H9 (cell line): Measurements from ENCODE around the gene KLC1. TPM values are rescaled to one million over a fixed set of nuclear protein-coding genes. Genes with fewer than 3 reads are reported as not detected.

Source experiments
- DNase-seq: peaks from one replicate; pipeline ENCODE4 v3.0.0-alpha.2; 2017
- H2AFZ ChIP-seq: one replicate; pipeline ENCODE4 v1.6.1; 2013; ENCODE audit warnings: mild to moderate bottlenecking, low read length, control low read depth, moderate library complexity
- H2AK5ac ChIP-seq: 2 replicates; pipeline ENCODE4 v1.6.1; 2013; ENCODE audit warnings: low read length, control low read depth, mixed read lengths; ENCODE audit not compliant: insufficient read length
- H2BK120ac ChIP-seq: one replicate; pipeline ENCODE4 v1.6.1; 2013; ENCODE audit warnings: low read depth, mild to moderate bottlenecking, low read length, control low read depth, inconsistent platforms; ENCODE audit not compliant: poor library complexity, severe bottlenecking
- H2BK12ac ChIP-seq: 2 replicates; pipeline ENCODE4 v1.6.1; 2013; ENCODE audit warnings: low read length, control low read depth, mixed read lengths, low read depth; ENCODE audit not compliant: insufficient read length
- H2BK15ac ChIP-seq: 2 replicates; pipeline ENCODE4 v1.6.1; 2013; ENCODE audit warnings: low read depth, low read length, control low read depth
- H2BK20ac ChIP-seq: one replicate; pipeline ENCODE4 v1.6.1; 2013; ENCODE audit warnings: low read depth, mild to moderate bottlenecking, low read length, control low read depth, inconsistent platforms; ENCODE audit not compliant: poor library complexity, severe bottlenecking
- H2BK5ac ChIP-seq: 2 replicates; pipeline ENCODE4 v1.6.1; 2013; ENCODE audit warnings: low read length, control low read depth, mixed read lengths; ENCODE audit not compliant: insufficient read length
- H3K14ac ChIP-seq: 2 replicates; pipeline ENCODE4 v1.6.1; 2013; ENCODE audit warnings: low read length, control low read depth; ENCODE audit not compliant: insufficient read depth
- H3K18ac ChIP-seq: 2 replicates; pipeline ENCODE4 v1.6.1; 2013; ENCODE audit warnings: low read depth, mild to moderate bottlenecking, mixed read lengths, low read length, control low read depth; ENCODE audit not compliant: insufficient read length
- H3K23ac ChIP-seq: 2 replicates; pipeline ENCODE4 v1.6.1; 2013; ENCODE audit warnings: low read length, control low read depth, mixed read lengths, low read depth; ENCODE audit not compliant: insufficient read length
- H3K23me2 ChIP-seq: 2 replicates; pipeline ENCODE4 v1.6.1; 2013; ENCODE audit warnings: low read depth, mild to moderate bottlenecking, mixed read lengths, low read length, control low read depth; ENCODE audit not compliant: insufficient read length, poor library complexity, severe bottlenecking
- H3K27ac ChIP-seq: 2 replicates; pipeline ENCODE4 v1.5.1; 2013; ENCODE audit warnings: low read length, control low read depth, mixed read lengths, low read depth; ENCODE audit not compliant: insufficient read length
- H3K27me3 ChIP-seq: 2 replicates; pipeline ENCODE4 v1.6.1; 2013; ENCODE audit warnings: low read length, control low read depth, inconsistent platforms; ENCODE audit not compliant: insufficient read depth
- H3K4ac ChIP-seq: 2 replicates; pipeline ENCODE4 v1.6.1; 2013; ENCODE audit warnings: low read depth, mild to moderate bottlenecking, control low read depth, inconsistent platforms, low read length, moderate library complexity
- H3K4me1 ChIP-seq: 2 replicates; pipeline ENCODE4 v1.6.1; 2013; ENCODE audit warnings: low read length, control low read depth, inconsistent platforms; ENCODE audit not compliant: insufficient read depth
- H3K4me2 ChIP-seq: 2 replicates; pipeline ENCODE4 v1.6.1; 2013; ENCODE audit warnings: low read length, control low read depth, mixed read lengths; ENCODE audit not compliant: insufficient read length, insufficient read depth
- H3K56ac ChIP-seq: 2 replicates; pipeline ENCODE4 v1.6.1; 2013; ENCODE audit warnings: low read depth, mild to moderate bottlenecking, mixed read lengths, low read length, control low read depth; ENCODE audit not compliant: insufficient read length
- H3K79me1 ChIP-seq: 2 replicates; pipeline ENCODE4 v1.6.1; 2013; ENCODE audit warnings: low read depth, mild to moderate bottlenecking, moderate library complexity, low read length, control low read depth, inconsistent platforms; ENCODE audit not compliant: insufficient read depth, poor library complexity, severe bottlenecking
- H3K79me2 ChIP-seq: 2 replicates; pipeline ENCODE4 v1.6.1; 2013; ENCODE audit warnings: low read length, control low read depth, inconsistent platforms; ENCODE audit not compliant: insufficient read depth
- H3K9ac ChIP-seq: 2 replicates; pipeline ENCODE4 v1.6.1; 2013; ENCODE audit warnings: low read length, control low read depth, mixed read lengths; ENCODE audit not compliant: insufficient read length; ENCODE audit errors: extremely low read depth
- H3K9me3 ChIP-seq: one replicate; pipeline ENCODE4 v1.6.1; 2013; ENCODE audit warnings: low read depth, low read length, inconsistent platforms; ENCODE audit not compliant: control insufficient read depth
- H3T11ph ChIP-seq: one replicate; pipeline ENCODE4 v1.6.1; 2013; ENCODE audit warnings: mild to moderate bottlenecking, low read length, control low read depth, inconsistent platforms
- H4K20me1 ChIP-seq: one replicate; pipeline ENCODE4 v1.6.1; 2013; ENCODE audit not compliant: control insufficient read depth, insufficient read length, insufficient read depth
- H4K5ac ChIP-seq: 2 replicates; pipeline ENCODE4 v1.6.1; 2013; ENCODE audit warnings: low read depth, mild to moderate bottlenecking, mixed read lengths, low read length, control low read depth; ENCODE audit not compliant: insufficient read length
- H4K8ac ChIP-seq: replicated peaks from 2 replicates; pipeline ENCODE4 v1.6.1; 2013; ENCODE audit warnings: low read length, control low read depth, mixed read lengths, low read depth; ENCODE audit not compliant: insufficient read length
- H4K91ac ChIP-seq: 2 replicates; pipeline ENCODE4 v1.6.1; 2013; ENCODE audit warnings: low read depth, mild to moderate bottlenecking, moderate library complexity, mixed read lengths, low read length, control low read depth; ENCODE audit not compliant: insufficient read length
- H3K27ac Mint-ChIP-seq, 3 experiments: 2 replicates in 2 of 3; 3 replicates in 1 of 3; pipeline ENCODE4 v1.8.0; 2020 to 2021; ENCODE audit warnings: mixed read lengths in 3 of 3, mild to moderate bottlenecking in 1 of 3, moderate library complexity in 1 of 3
- H3K27me3 Mint-ChIP-seq: 2 replicates; pipeline ENCODE4 v1.8.0; 2021; ENCODE audit warnings: low read depth, mild to moderate bottlenecking, moderate library complexity, mixed read lengths
- H3K36me3 Mint-ChIP-seq, 3 experiments: 2 replicates in 2 of 3; 3 replicates in 1 of 3; pipeline ENCODE4 v1.8.0; 2020 to 2021; ENCODE audit warnings: low read depth in 3 of 3, mixed read lengths in 3 of 3; ENCODE audit not compliant: insufficient read depth in 1 of 3
- H3K4me1 Mint-ChIP-seq, 2 experiments: 2 replicates each; pipeline ENCODE4 v1.8.0; 2020; ENCODE audit warnings: mixed read lengths in 2 of 2
- H3K4me3 Mint-ChIP-seq, 2 experiments: 2 replicates in 1 of 2; 3 replicates in 1 of 2; pipeline ENCODE4 v1.8.0; 2020 to 2021; ENCODE audit warnings: mild to moderate bottlenecking in 2 of 2, mixed read lengths in 2 of 2, moderate library complexity in 1 of 2
- H3K9me3 Mint-ChIP-seq, 2 experiments: 2 replicates in 1 of 2; 3 replicates in 1 of 2; pipeline ENCODE4 v1.8.0; 2020; ENCODE audit warnings: mild to moderate bottlenecking in 2 of 2, mixed read lengths in 2 of 2, moderate library complexity in 1 of 2
- WGBS: extraction: QIAGEN DNeasy Blood & Tissue Kit; methylation state at CpG from one replicate; pipeline ENCODE4 v1.1.7; 2013; ENCODE audit warnings: missing lambda C conversion rate, low lambda C conversion rate, mixed read lengths; ENCODE audit not compliant: insufficient read length; ENCODE audit errors: extremely low coverage; 5-methylcytosine and 5-hydroxymethylcytosine counted together
- total RNA-seq: library from RNA; stranded (reverse); gene quantifications from 2 replicates; pipeline ENCODE4 v1.2.1, GENCODE V29; 2021
- TF ChIP-seq, protein P1 (sequence below): fragments of 200-600 bp; sonication (generic); conservative IDR thresholded peaks from 3 replicates; pipeline ENCODE4 v1.8.0; 2021; ENCODE audit warnings: antibody characterized with exemption, mild to moderate bottlenecking

The KLC1 gene
- total RNA-seq, 1 experiment from 2014 or later: 143 TPM

DNA sequence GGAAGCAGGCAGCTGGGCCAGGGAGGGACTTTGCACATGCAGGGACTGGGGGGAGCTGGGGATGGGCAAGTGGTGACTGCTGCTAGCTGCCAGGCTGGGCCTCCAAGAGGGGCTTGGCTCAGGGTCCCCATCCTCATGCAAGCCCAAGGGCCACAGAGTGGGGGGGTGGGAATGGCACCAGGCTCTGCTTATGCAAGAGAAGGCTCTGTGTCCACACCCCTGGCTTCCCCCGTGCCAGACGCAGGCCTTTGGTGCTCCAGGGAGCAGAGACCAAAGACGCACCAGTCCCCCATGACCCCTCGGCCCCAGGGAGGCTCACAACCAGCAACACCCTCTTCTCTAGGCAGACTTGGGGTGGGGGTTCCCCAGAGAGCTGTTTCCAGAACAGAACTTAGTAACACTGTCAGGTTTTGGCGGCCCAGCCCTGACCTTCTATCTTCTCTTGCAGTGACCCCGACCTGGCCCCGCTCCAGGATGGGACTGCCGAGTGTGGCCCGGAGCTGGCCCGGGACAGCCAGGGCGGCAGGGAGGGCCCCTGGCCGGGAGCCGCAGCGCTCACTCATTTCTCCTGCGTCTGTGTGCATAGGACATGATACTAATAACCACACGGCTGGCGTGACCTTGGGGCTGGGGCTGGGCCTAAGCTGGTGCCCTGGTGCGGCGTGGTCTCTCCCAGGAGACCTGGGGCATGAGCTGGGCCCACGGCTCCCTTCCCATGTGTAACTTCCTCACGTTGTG lies 71.9 kb downstream of the KLC1 start:
- no CpG with 5 or more reads among the region's 21 CpGs for WGBS

More for the DNA sequence above, 71.9 kb downstream of the KLC1 start:
- Histone ChIP-seq H4K8ac (no peak overlapping the region), H3K56ac (no peak overlapping the region), H3K4ac (no peak overlapping the region), H2AK5ac (no peak overlapping the region), H3K14ac (no peak overlapping the region), H2BK5ac (no peak overlapping the region), H3T11ph (no peak overlapping the region), H4K20me1 (no peaks in the 10 kb centered on the region), H3K9me3 (no peaks in the 10 kb centered on the region), H3K27me3 (no peaks in the 10 kb centered on the region), H2BK120ac (no peak overlapping the region), H2AFZ (no peak overlapping the region), H2BK20ac (no peak overlapping the region), H3K79me1 (no peaks in the 10 kb centered on the region), H3K4me1 (no peaks in the 10 kb centered on the region; the same call in 1 of the 2 replicates), H4K5ac (no peak overlapping the region), H3K23ac (no peak overlapping the region), H3K9ac (no peak overlapping the region), H4K91ac (no peak overlapping the region), H3K23me2 (no peaks in the 10 kb centered on the region), H3K27ac (no peak overlapping the region), H2BK12ac (no peak overlapping the region), H3K79me2 (no peaks in the 10 kb centered on the region), H3K18ac (no peak overlapping the region), H2BK15ac (no peak overlapping the region), H3K4me2 (no peak overlapping the region)
- Mint-ChIP-seq H3K36me3 (peaks cover 16 to 51% (median 48%) of the 10 kb centered on the region in 3 experiments; a peak in 6 of 7 replicates), H3K9me3 (no peaks in the 10 kb centered on the region; a peak in 1 of 5 replicates), H3K4me1 (peaks cover 7 to 13% of the 10 kb centered on the region in 2 experiments), H3K4me3 (no peak overlapping the region), H3K27ac (no peak overlapping the region), H3K27me3 (peaks cover 1% of the 10 kb centered on the region; the same call in 1 of the 2 replicates)
- no peak for DNase-seq
- TF ChIP-seq, protein P1, sequence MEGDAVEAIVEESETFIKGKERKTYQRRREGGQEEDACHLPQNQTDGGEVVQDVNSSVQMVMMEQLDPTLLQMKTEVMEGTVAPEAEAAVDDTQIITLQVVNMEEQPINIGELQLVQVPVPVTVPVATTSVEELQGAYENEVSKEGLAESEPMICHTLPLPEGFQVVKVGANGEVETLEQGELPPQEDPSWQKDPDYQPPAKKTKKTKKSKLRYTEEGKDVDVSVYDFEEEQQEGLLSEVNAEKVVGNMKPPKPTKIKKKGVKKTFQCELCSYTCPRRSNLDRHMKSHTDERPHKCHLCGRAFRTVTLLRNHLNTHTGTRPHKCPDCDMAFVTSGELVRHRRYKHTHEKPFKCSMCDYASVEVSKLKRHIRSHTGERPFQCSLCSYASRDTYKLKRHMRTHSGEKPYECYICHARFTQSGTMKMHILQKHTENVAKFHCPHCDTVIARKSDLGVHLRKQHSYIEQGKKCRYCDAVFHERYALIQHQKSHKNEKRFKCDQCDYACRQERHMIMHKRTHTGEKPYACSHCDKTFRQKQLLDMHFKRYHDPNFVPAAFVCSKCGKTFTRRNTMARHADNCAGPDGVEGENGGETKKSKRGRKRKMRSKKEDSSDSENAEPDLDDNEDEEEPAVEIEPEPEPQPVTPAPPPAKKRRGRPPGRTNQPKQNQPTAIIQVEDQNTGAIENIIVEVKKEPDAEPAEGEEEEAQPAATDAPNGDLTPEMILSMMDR: no peak
